Lower leg skin (tissue), 3 donors: ENCODE data around the gene GJC3.

Source experiments
- CTCF ChIP-seq, 3 donors: fragments of 450-650 bp; IDR thresholded peaks; one replicate each; pipeline ENCODE4 v1.5.1; 2016; ENCODE audit warnings: antibody characterized with exemption in 3 of 3, mild to moderate bottlenecking in 3 of 3, moderate library complexity in 2 of 3
- POLR2A ChIP-seq, 2 donors: fragments of 450-650 bp; IDR thresholded peaks; one replicate each; pipeline ENCODE4 v1.6.1; 2016 to 2017; ENCODE audit warnings: antibody characterized with exemption in 2 of 2, mild to moderate bottlenecking in 1 of 2, moderate library complexity in 1 of 2

- no peak for TF ChIP-seq CTCF (IDR thresholded peaks at IDR 0.05)
- no peak for TF ChIP-seq POLR2A (IDR thresholded peaks at IDR 0.05)
These were observed 14.4 kb upstream of the GJC3 start for GRCh38 chr7:99943641-99944496.
